HG02943 (cell line): ENCODE results near the gene NRG3.

ENCODE experiments used
- ATAC-seq: cut with Tn5 transposase; IDR thresholded peaks from one replicate; pipeline ENCODE4 v1.9.1; 2021; ENCODE audit warnings: mild to moderate bottlenecking, low read depth, moderate library complexity; ENCODE audit not compliant: unreplicated experiment

The NRG3 gene

GRCh38 chr10:82072124-82072523, 197.1 kb downstream of the NRG3 start:
- ATAC-seq, result no peak

- no peak for ATAC-seq
Measured at GRCh38 chr10:82075605-82076004, 200.6 kb downstream of the NRG3 start.

- no peak for ATAC-seq
Measured at GRCh38 chr10:82084496-82084895, 209.5 kb downstream of the NRG3 start.

GRCh38 chr10:82084904-82085303, 209.9 kb downstream of the NRG3 start:
- no peak for ATAC-seq

- ATAC-seq, result no peak
Measured at GRCh38 chr10:82089327-82089726, 214.3 kb downstream of the NRG3 start.

GRCh38 chr10:82091413-82091812, 216.4 kb downstream of the NRG3 start:
- ATAC-seq, result no peak

- no peak for ATAC-seq
Measured at GRCh38 chr10:82092111-82092510, 217.1 kb downstream of the NRG3 start.

GRCh38 chr10:82124713-82125112, 249.7 kb downstream of the NRG3 start:
- no peak for ATAC-seq

- no peak for ATAC-seq
Measured at GRCh38 chr10:82128527-82128926, 253.5 kb downstream of the NRG3 start.

GRCh38 chr10:82136103-82136502, 261.1 kb downstream of the NRG3 start:
- ATAC-seq, result no peak

- no peak for ATAC-seq
Measured at GRCh38 chr10:82144153-82144552, 269.2 kb downstream of the NRG3 start.

- ATAC-seq, result no peak
Measured at GRCh38 chr10:82148764-82149163, 273.8 kb downstream of the NRG3 start.

- no peak for ATAC-seq
Measured at GRCh38 chr10:82149674-82150073, 274.7 kb downstream of the NRG3 start.

GRCh38 chr10:82150123-82150900, 275.3 kb downstream of the NRG3 start:
- no peak for ATAC-seq

- ATAC-seq, result no peak
Measured at GRCh38 chr10:82160307-82160706, 285.3 kb downstream of the NRG3 start.

- ATAC-seq, result no peak
Measured at GRCh38 chr10:82161264-82161663, 286.3 kb downstream of the NRG3 start.

- ATAC-seq, result no peak
Measured at GRCh38 chr10:82162549-82163195, 287.7 kb downstream of the NRG3 start.

- ATAC-seq, result no peak
Measured at GRCh38 chr10:82171899-82172298, 296.9 kb downstream of the NRG3 start.

GRCh38 chr10:82176587-82176986, 301.6 kb downstream of the NRG3 start:
- no peak for ATAC-seq

- no peak for ATAC-seq
Measured at GRCh38 chr10:82190432-82191260, 315.7 kb downstream of the NRG3 start.

GRCh38 chr10:82191653-82192052, 316.7 kb downstream of the NRG3 start:
- no peak for ATAC-seq
